ENCODE results near the gene PGAP6.
A peak's percentile ranks its signal among the peaks of the same experiment; 100 is the strongest.
"Not testable (repeated sequence)": the region's sequence is repeated elsewhere in the genome, so short reads cannot be mapped to it uniquely, and the experiment has no call there.

PGAP6 gene

DNA sequence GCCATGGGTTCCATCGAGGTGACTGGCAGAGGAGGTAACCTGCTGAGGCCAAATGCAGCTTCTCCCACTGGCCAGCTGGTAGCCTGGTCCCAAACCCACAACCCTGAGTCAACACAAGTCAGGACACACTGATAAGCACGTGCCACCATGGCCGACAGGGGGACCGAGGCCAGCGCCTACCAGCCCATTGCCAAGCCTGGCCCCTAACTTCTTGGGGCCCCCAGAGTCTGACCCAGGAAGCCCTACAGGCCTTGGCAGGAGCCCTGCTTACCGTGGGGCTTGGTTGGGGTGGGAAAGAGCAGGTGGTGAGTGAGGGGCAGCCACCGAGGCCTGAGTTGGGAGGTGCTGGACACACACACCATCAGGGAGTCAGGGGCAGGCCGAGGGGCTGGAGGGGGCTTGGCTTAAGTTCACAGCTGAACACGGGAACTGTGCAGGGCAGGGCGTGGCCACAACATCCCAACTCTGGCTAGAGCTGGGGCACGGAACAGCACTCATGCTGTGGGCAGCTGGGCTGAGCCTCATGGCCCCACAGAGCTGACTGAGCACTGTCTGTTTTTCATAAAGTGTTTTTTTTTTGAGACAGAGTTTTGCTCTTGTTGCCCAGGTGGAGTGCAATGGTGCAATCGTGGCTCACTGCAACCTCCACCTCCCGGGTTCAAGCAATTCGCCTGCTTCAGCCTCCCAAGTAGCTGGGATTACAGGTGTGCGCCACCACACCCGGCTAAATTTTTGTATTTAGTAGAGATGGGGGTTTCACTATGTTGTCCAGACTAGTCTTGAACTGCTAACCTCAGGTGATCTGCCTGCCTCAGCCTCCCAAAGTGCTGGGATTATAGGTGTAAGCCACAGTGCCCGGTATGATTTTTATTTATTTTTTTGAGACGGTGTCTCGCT is 16.9 kb downstream of the PGAP6 start:
- DNase-seq = no peak

DNA sequence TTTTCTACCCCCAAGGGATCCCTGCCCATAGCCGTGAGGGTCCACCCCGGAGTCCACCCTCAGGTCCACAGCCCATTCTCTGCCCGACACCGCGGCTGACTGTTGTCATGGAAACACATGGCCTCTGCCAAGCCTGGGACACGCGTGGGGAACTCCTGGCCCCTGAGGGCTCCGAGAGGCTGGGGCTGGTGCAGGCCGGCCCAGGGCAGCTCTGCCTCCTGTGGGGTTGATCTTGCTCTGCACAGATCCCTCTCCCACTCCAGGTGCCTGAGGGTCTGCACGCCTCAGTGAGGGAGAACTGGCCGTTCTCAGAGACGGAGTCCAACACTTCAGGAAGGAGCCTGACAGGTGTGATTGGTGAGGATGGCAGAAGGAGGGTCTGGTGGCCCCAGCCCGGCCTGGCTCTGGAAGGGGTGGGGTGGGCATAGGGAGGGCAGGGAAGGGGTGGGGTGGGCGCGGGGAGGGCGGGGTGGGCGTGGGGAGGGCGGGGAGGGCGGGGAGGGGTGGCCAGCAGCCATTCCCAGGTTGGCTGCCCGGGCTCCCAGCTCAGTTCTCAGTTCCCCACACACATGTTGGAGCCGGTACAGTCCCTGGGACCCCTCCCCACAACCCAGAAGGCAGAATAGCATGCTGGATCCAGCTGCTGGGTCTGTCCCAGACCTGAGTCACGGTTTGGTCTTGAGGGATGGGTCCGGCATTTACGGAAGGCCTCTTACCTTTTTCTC is 17.9 kb downstream of the PGAP6 start:
- no peak for DNase-seq

- no peak for DNase-seq
These were observed 18.5 kb downstream of the PGAP6 start for GRCh38 chr16:363110-363765.

DNA sequence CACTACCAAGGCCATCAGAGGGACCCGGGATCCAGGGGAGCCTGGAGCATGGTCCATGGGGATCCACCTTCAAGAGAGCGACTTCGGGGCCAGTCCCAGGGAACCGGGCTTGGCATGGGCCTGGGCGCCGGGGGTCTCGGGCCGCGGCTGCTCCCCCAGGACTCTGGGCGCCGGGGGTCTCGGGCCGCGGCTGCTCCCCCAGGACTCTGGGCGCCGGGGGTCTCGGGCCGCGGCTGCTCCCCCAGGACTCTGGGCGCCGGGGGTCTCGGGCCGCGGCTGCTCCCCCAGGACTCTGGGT is 19.1 kb downstream of the PGAP6 start:
- DNase-seq = not testable (repeated sequence)

DNA sequence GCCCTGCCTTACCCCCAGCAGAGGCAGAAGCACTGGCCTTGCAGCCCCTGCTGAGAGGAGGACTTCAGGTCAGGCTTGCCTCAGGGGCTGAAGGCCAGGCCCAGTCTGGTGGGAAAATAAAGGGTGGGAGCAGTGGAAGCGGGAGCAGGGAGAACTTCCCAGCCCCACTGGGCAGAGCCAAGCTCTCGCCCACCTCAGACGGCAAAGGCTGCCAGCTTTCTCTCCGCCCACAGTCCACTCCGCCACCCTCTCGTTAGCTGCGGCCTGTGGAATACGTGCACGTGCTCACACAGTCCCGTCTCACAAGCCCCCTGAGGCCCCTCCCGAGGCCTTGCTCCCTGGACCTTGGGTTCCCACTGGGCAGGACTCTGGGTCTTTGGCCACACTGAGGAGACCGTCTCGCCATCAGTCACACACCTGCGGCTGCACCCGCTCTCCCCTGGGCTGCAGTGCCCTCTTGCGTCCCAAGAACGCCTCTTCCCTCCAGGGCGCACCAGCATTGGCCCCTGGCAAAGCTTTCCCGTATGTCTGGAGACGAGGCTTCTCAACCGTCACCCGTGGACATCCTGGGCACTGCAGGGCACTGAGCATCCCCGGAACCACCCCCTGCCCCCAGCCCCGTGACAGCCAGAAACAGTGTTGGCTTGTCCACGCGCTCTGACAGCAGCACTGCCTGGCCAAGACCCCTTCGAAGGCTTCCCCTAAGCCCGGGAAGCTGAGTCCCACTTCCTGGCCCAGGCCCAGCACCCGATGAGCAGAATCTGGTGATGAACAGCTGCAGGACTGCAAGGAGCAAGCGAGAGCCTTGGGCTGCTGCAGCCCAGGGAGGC is 19.7 kb downstream of the PGAP6 start:
- peak; percentile 88 for DNase-seq

GRCh38 chr16:361341-361871 is 20.4 kb downstream of the PGAP6 start:
- peak; percentile 55 for DNase-seq

GRCh38 chr16:360698-361336 is 21.0 kb downstream of the PGAP6 start:
- no peak for DNase-seq

DNA sequence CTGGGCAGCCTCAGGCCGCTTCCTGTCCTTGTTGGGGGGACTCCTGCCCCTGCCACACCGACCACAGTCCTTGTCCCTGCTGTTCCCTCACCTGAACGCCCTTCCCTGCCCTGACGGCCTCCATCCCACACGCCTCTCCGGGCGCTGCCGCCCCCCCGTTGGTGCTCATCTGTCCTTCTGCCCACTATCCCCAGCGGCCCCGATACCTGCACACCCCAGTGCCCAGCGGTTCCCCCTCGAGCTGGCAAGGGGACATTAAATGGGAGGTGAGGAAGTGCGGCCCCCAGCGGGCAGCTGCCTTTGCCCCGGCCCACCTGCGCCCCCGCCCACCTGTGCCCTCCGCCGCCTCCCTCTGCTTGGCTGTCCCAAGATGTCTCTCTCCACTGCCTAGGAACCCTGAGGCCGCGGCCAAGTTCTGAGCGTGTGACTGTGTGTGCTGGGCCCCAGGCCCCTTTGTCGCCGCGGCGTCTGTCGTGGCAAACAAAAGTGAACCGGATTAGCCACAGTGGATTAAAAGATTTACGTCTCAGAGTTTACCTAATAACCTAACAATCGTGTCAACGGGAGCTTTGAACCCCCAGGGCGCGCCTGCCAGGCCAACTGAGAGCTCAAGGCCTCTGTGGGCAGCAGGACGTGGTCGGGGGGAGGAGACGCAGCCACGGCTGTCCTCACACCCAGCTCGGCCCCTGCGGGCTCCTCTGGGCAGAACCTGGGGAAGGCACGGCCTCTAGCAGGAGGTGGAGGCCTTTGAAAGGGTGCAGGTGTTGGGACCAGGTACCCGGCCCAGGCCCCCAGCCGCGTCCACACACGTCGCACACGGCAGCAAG is 21.7 kb downstream of the PGAP6 start:
- no peak for DNase-seq

DNA sequence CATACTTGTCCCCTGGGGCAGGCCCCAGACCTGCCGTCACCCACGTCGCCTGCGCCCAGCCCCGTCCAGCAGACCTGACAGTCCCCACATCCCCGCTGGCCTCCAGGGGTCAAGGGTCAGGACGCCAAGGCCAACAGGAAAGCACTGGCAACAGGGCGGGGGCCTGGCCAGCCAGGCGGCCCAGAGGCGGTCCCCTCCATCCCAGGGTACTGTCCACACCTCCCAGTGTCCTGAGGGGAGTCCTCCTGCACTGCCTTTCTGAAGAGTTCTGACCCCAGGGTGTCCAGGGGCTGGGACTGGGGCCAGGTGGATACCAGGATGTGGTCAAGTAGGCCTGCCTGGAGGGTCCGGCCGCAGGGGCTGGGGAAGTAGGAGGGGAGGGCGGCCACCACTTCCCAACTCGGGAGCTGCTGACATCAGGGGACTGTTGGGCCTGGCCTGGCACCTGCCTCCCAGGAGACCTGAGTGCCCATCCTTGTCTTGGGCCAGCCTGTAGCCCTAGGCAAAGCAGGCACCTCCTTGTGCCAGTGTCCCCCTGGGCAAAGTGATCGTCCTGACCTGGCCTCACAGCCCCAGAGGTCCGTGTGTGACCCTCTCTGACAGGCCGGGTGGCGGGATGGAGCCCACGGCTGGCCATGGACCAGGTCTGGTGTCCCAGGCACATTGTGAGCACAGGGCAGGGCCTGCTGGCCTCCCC is 22.6 kb downstream of the PGAP6 start:
- DNase-seq = no peak

DNA sequence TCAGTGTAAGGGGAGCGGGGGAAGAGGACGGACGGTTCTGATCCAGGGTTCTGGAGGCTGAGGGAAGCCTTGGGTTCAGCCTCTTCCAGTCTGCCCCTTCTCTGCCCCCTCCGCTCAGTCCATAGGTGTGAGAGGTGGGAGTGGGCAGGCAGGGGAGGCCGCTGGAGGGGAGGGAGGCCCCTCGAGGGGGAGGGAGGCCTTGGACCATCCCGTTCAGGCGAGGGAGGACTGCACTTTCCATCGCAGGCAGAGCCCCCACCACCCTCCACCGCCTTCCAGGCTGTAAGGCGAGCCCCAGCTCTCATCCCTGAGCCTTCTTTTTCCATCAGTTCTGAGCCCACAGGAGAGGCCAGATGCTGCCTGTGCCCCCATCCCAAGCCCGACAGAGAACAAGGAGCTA is 25.0 kb downstream of the PGAP6 start:
- DNase-seq = no peak

- no peak for DNase-seq
These were observed 26.8 kb downstream of the PGAP6 start for GRCh38 chr16:354971-355461.

GRCh38 chr16:354291-354881 is 27.4 kb downstream of the PGAP6 start:
- no peak for DNase-seq

- no peak for DNase-seq
These were observed 28.1 kb downstream of the PGAP6 start for GRCh38 chr16:353404-354290.

- peak; percentile 100 for DNase-seq
These were observed 29.0 kb downstream of the PGAP6 start, which contains the start of gene AXIN1 for GRCh38 chr16:352547-353403. AXIN1 (minus strand) TSS chr16:352723; CDS start chr16:347025, 5,698 bp downstream.

- DNase-seq = peak; percentile 55
These were observed 29.8 kb downstream of the PGAP6 start for GRCh38 chr16:351804-352520.

DNA sequence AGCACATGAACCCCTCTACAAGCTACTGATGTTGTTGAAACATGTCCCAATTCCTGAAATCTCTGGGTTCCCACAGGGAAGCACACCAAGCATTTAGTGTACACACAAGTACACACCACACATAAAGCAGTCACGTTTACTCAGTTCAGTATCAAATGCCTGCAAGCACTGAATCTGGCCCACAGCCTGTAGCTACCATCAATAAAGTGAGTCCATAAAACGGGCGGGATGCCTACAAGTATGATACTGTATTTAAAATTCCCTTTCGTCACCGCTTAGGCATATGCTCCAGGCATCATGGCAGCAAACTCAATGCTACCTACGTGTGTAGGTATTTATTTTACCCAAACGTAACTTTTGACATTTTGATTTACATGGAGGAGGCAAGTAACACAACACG is 31.6 kb downstream of the PGAP6 start:
- no peak for DNase-seq

- no peak for DNase-seq
These were observed 32.6 kb downstream of the PGAP6 start for GRCh38 chr16:349211-349610.

Measured in islet precursor cell (in vitro differentiated cells).